PC-3 (cell line): ENCODE measurements around the gene SWSAP1.

Source experiments
- CTCF ChIP-seq: fragments of 300-600 bp; sonication (generic); conservative IDR thresholded peaks from 2 replicates; pipeline ENCODE4 v1.5.1; 2017; ENCODE audit warnings: antibody characterized with exemption, low read depth, mild to moderate bottlenecking, low read length
- EZH2 ChIP-seq: fragments of 300-600 bp; sonication (generic); IDR thresholded peaks from one replicate; pipeline ENCODE4 v1.6.1; 2017; ENCODE audit warnings: antibody characterized with exemption, mild to moderate bottlenecking, low read length; ENCODE audit not compliant: unreplicated experiment
- EZH2phosphoT487 ChIP-seq: fragments of 300-600 bp; sonication (generic); IDR thresholded peaks from 2 replicates; pipeline ENCODE4 v1.6.1; 2018; ENCODE audit warnings: mild to moderate bottlenecking, antibody characterized with exemption, low read length, borderline replicate concordance

GRCh38 chr19:11373166-11373884, 1.1 kb upstream of the SWSAP1 start:
- TF ChIP-seq CTCF (no peak), EZH2 (no peak), EZH2phosphoT487 (no peak)
